H1 (cell line): ENCODE results near the gene EDC3. TPM values are rescaled to one million over a fixed set of nuclear protein-coding genes. Genes with fewer than 3 reads are reported as not detected.

Experiments used
- CHD7 ChIP-seq: fragments of 300-600 bp; sonication (generic); IDR thresholded peaks from 2 replicates; pipeline ENCODE4 v1.7.1; 2012; ENCODE audit warnings: low read length, moderate library complexity, mild to moderate bottlenecking, inconsistent platforms; ENCODE audit not compliant: insufficient replicate concordance
- CTCF ChIP-seq, 3 experiments: IDR thresholded peaks; 1 replicate in 2 of 3; 2 replicates in 1 of 3; pipeline versions ENCODE4 v1.5.1 to v1.6.1; 2011; ENCODE audit warnings: low read length in 3 of 3, mild to moderate bottlenecking in 3 of 3, inconsistent platforms in 2 of 3, low read depth in 1 of 3, moderate library complexity in 1 of 3; ENCODE audit not compliant: insufficient read depth in 1 of 3; ENCODE audit errors: control extremely low read depth in 1 of 3
- SIX5 ChIP-seq: IDR thresholded peaks from 2 replicates; pipeline ENCODE4 v1.6.1; 2011; ENCODE audit warnings: mild to moderate bottlenecking, low read depth, low read length
- USF2 ChIP-seq: IDR thresholded peaks from 2 replicates; pipeline ENCODE4 v1.6.1; 2011; ENCODE audit warnings: low read length, improper control_type of control experiment
- polyA plus RNA-seq, 7 experiments: library from polyadenylated mRNA; depleted of rRNA in 3 of 7; stranded (reverse) in 5 of 7; unstranded in 2 of 7; fragments of >200 nt in 5 of 7; fragments of 200-250 nt in 2 of 7; gene quantifications; 1 replicate in 5 of 7; 2 replicates in 1 of 7; 4 replicates in 1 of 7; pipeline versions ENCODE4 v1.2.1 to v1.2.3, GENCODE V29; 2011 to 2013; ENCODE audit warnings: missing spikeins in 2 of 7, mixed read lengths in 2 of 7
- total RNA-seq: library from RNA; stranded (reverse); fragmentation: NEBNext Ultra II Directional; extraction: Animal tissue kit (Norgen Biotek cat#: 25700); gene quantifications from 2 replicates; pipeline ENCODE4 v1.2.1, GENCODE V29; 2021

Gene EDC3
- total and polyA plus RNA-seq, 2 of the 8 experiments (the other 6 are each of a cell fraction or from before 2014, with no cell fraction given) = 45.0 to 50.8 TPM

- TF ChIP-seq CHD7 (no peak), USF2 (no peak), CTCF (IDR thresholded peaks at IDR 0.05; ENCODE audit: control extremely low read depth in 1 of 3, insufficient read depth in 1 of 3, low read depth in 1 of 3, low read length in 3 of 3) (no peak), SIX5 (no peak)
Observed at GRCh38 chr15:74611341-74611740, 84.5 kb downstream of the EDC3 start (continued).
